ENCODE results near the gene SCAF1. TPM values are rescaled to one million over a fixed set of nuclear protein-coding genes. Genes with fewer than 3 reads are reported as not detected.

Gene SCAF1
- total and polyA plus RNA-seq, 9 of the 15 experiments (the other 6 are each of a cell fraction or from before 2014, with no cell fraction given) = 0.20 to 79.0 (median 4.9) TPM

- TF ChIP-seq PTTG1 (tag; IDR thresholded peaks at IDR 0.05; ENCODE audit: low read depth) (no peak), NR1H2 (CRISPR knock-in tag; IDR thresholded peaks at IDR 0.05) (no peak), SREBF1 (IDR thresholded peaks at IDR 0.05; ENCODE audit: borderline replicate concordance, low read depth, low read length) (no peak), ZBTB12 (CRISPR knock-in tag; IDR thresholded peaks at IDR 0.05) (no peak), ZBTB43 (CRISPR knock-in tag; IDR thresholded peaks at IDR 0.05) (no peak), TEAD4 (IDR thresholded peaks at IDR 0.05; ENCODE audit: low read length) (no peak), TEAD4 (CRISPR knock-in tag; IDR thresholded peaks at IDR 0.05; ENCODE audit: borderline replicate concordance) (no peak), PBX2 (CRISPR knock-in tag; IDR thresholded peaks at IDR 0.05; ENCODE audit: low read depth) (no peak), PBX2 (tag; conservative IDR thresholded peaks at IDR 0.05; ENCODE audit: low read depth) (no peak), ZNF668 (CRISPR knock-in tag; IDR thresholded peaks at IDR 0.05) (no peak), ZFP91 (CRISPR knock-in tag; IDR thresholded peaks at IDR 0.05) (no peak), POLR3G (IDR thresholded peaks at IDR 0.05; ENCODE audit: extremely low read depth, insufficient read length, insufficient replicate concordance) (no peak), TCFL5 (CRISPR knock-in tag; conservative IDR thresholded peaks at IDR 0.05) (no peak), NR4A1 (CRISPR knock-in tag; IDR thresholded peaks at IDR 0.05) (0 out of 2 replicates have a peak, but pooled peaks have one; percentile 53), NR4A1 (tag; IDR thresholded peaks at IDR 0.05) (no peak), L3MBTL2 (IDR thresholded peaks at IDR 0.05) (peak; percentile 67; the same call in 1 of the 2 replicates), ZNF586 (CRISPR knock-in tag; conservative IDR thresholded peaks at IDR 0.05) (no peak)
- TF ChIP-seq, protein P1, sequence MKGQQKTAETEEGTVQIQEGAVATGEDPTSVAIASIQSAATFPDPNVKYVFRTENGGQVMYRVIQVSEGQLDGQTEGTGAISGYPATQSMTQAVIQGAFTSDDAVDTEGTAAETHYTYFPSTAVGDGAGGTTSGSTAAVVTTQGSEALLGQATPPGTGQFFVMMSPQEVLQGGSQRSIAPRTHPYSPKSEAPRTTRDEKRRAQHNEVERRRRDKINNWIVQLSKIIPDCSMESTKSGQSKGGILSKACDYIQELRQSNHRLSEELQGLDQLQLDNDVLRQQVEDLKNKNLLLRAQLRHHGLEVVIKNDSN (CRISPR knock-in tag; IDR thresholded peaks at IDR 0.05) = peak; percentile 83
- TF ChIP-seq, protein P2, sequence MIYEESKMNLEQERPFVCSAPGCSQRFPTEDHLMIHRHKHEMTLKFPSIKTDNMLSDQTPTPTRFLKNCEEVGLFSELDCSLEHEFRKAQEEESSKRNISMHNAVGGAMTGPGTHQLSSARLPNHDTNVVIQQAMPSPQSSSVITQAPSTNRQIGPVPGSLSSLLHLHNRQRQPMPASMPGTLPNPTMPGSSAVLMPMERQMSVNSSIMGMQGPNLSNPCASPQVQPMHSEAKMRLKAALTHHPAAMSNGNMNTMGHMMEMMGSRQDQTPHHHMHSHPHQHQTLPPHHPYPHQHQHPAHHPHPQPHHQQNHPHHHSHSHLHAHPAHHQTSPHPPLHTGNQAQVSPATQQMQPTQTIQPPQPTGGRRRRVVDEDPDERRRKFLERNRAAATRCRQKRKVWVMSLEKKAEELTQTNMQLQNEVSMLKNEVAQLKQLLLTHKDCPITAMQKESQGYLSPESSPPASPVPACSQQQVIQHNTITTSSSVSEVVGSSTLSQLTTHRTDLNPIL (CRISPR knock-in tag; IDR thresholded peaks at IDR 0.05) = no peak
Measured at GRCh38 chr19:49677231-49677900, 35.4 kb downstream of the SCAF1 start, which contains the start of gene PRMT1 (continued).

All from K562 (cell line).